A172 (cell line): ENCODE data around the gene ARPP19. TPM values are rescaled to one million over a fixed set of nuclear protein-coding genes. Genes with fewer than 3 reads are reported as not detected.
"Not testable (repeated sequence)": the region's sequence is repeated elsewhere in the genome, so short reads cannot be mapped to it uniquely, and the experiment has no call there.

Source experiments
- DNase-seq: peaks from one replicate; pipeline ENCODE4 v3.0.0-alpha.2; 2015; ENCODE audit warnings: low spot score
- total RNA-seq: library from RNA; depleted of rRNA; stranded (reverse); fragments of >200 nt; shearing (Covaris generic); gene quantifications from 2 replicates; pipeline ENCODE4 v1.2.3, GENCODE V29; 2014; rRNA removed

Gene ARPP19
- total RNA-seq, 1 experiment from 2014 or later, result 212 TPM

- DNase-seq, result no peak
These were observed 54.3 kb downstream of the ARPP19 start for GRCh38 chr15:52514482-52514881.

GRCh38 chr15:52512869-52513268 lies 56.0 kb downstream of the ARPP19 start:
- DNase-seq, result not testable (repeated sequence)

GRCh38 chr15:52511084-52511483 lies 57.7 kb downstream of the ARPP19 start:
- DNase-seq, result no peak

- no peak for DNase-seq
These were observed 59.2 kb downstream of the ARPP19 start for GRCh38 chr15:52509500-52510245.

GRCh38 chr15:52506549-52506948 lies 62.3 kb downstream of the ARPP19 start:
- DNase-seq, result no peak

- DNase-seq, result no peak
These were observed 63.7 kb downstream of the ARPP19 start for GRCh38 chr15:52505151-52505550.

- DNase-seq, result no peak
These were observed 64.9 kb downstream of the ARPP19 start for GRCh38 chr15:52503788-52504496.

GRCh38 chr15:52502608-52503007 lies 66.2 kb downstream of the ARPP19 start:
- DNase-seq, result no peak

GRCh38 chr15:52499506-52499905 lies 69.3 kb downstream of the ARPP19 start:
- DNase-seq, result no peak

- DNase-seq, result no peak
These were observed 70.1 kb downstream of the ARPP19 start for GRCh38 chr15:52498706-52499105.

Other genes starting within 250 kb of the ARPP19 start
- 23.9 and 33.4 TPM in 2 replicates for gene MYO5A, start 40.1 kb downstream of the ARPP19 start, total RNA-seq
- gene ATOSA, start 110.4 kb upstream of the ARPP19 start, total RNA-seq, result 8.0 and 9.0 TPM in 2 replicates
- gene ONECUT1, start 221.3 kb upstream of the ARPP19 start, total RNA-seq, result 0.05 TPM in 1 of 2 replicates, not detected in the other